Activated CD4-positive, alpha-beta T cell treated with anti-CD3 and anti-CD28 coated beads for 4 hours (primary cell): Measurements from ENCODE around the gene GTF3C6.
"Not testable (repeated sequence)": the region's sequence is repeated elsewhere in the genome, so short reads cannot be mapped to it uniquely, and the experiment has no call there.

Experiments
- DNase-seq, 2 donors: peaks; one replicate each; pipeline ENCODE4 v3.0.0-alpha.2; 2020

The GTF3C6 gene

DNA sequence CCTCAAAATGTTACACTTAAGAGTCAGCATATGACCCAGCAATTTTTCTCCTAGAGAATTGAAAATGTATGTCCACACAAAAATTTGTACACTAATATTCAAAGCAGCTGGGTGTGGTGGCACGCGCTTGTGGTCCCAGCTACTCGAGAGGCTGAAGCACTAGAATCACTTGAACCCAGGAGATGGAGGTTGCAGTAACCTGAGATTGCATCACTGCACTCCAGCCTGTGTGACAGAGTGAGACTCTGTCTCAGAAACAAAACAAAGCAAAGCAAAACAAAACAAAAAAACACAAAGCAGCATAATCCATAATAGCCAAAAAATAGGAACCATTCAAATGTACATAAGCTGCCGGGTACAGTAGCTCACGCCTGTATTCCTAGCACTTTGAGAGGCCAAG lies 21.7 kb downstream of the GTF3C6 start:
- DNase-seq, result no peak

DNA sequence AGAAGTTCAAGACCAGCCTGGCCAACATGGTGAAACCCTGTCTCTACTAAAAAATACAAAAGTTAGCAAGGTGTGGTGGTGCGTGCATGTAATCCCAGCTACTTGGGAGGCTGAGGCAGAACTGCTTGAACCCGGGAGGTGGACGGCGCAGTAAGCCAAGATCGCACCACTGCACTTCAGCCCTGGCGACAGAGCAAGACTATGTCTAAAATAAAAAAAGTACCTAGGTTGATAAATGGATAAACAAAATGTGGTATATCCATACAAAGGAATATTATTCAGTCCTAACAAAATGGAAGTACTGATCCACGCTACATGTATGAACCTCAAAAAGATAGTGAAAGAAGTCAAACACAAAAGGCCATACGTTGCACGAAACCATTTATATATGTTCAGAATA lies 22.1 kb downstream of the GTF3C6 start:
- DNase-seq, result no peak

DNA sequence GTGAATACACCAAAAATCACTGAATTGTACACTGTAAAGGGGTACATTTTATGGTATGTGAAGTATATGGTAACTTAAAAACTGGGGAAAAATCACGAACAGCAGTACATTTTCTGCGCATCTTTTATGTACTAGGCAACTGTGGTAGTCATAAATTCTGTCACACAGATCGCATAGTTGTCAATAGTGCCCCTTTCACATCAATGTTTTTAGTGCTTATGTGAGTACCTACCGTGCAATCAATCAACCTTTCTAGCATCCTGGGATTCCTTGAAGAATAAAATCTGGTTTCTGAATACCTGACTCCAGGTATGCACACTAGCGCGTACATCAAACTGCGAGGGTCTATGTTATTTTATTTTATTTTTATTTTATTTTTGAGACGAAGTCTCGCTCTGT lies 22.7 kb downstream of the GTF3C6 start:
- DNase-seq, result no peak

DNA sequence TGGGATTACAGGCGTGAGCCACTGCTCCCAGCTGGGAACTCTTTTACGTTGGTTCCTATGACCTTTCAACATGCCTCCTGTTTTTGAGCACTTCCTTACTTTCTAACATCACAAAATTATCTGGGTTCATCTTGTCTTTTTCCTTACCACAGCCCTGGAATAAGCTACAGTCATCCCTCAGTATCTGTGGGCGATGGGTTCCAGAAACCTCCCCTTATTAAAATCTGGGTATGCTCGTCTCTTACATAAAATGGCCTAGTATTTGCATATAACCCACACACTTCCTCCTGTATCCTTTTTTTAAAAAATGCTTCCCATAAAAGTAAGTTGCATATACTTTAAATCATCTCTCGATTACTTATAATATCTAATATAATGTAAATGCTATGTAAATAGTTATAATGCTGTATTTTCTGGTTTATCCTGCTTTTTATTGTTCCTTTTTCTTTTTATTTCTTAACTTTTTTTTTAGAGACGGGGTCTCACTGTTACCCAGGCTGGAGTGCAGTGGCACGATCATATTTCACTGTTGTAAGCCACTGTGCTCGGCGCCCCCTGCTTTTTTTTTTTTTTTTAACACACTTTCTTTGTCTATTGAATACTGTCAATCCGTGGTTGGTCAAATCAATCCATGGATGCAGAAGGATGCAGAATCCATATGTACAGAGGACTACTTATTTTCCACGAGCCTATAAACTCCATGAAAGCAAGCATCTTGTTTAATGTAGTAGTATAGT lies 32.5 kb downstream of the GTF3C6 start:
- DNase-seq, result no peak

DNA sequence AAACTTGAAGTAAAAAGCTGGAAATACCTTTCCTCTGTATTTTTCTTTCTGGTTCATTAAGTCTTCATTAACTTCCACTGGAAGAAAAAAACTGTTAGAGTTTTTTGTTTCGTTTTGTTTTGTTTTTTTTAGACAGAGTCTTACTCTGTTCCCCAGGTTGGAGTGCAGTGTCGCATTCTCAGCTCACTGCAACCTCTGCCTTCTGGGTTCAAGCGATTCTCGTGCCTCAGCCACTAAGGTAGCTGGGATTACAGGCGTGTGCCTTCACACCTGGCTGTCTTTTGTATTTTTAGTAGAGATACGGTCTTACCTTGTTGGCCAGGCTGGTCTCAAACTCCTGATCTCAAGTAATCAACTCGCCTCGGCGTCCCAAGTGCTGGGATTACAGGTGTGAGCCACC lies 38.2 kb downstream of the GTF3C6 start:
- DNase-seq, result no peak

DNA sequence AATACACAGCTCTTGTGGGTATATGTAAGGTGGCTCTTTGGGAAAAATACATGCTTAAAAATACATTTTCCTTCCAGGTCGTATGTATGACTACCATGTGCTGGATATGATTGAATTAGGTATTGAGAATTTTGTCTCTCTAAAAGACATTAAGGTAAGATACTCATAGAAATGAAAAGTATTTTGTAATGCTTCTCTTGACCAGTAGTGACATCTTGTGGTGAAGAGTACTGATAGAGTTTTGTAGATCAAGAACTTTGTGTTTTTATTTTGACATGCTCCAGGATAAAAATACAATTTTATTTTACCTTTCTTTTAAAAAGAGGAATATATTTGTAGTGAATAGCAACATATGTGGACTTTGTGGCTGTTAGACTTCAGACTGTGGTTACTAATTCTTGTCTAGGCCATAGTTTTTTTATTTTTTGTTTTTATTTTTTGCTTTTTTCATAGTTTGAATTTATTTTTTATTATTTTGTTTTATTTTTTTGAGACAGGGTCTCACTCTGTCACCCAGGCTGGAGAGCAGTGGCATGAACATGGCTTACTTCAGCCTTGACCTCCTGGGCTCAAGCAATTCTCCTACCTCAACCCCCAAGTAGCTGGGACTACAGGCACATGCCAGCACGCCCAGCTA lies 41.2 kb downstream of the GTF3C6 start:
- no peak for DNase-seq

DNA sequence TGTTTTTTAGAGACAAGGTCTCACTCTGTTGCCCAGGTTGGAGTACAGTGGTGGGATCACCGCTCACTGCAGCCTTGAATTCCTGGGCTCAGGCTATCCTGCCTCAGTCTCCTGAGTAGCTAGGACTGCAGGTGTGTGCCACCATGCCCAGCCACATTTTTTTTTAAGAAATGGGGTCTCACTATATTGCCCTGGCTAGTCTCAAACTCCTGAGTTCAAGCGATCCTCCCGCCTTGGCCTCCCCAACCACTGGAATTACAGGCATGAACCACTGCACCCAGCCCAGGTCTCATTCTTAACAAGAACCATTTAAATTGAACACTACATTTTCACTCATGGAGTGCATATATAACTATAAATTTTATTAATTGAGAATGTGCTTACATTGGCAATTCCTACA lies 43.8 kb downstream of the GTF3C6 start:
- no peak for DNase-seq

DNA sequence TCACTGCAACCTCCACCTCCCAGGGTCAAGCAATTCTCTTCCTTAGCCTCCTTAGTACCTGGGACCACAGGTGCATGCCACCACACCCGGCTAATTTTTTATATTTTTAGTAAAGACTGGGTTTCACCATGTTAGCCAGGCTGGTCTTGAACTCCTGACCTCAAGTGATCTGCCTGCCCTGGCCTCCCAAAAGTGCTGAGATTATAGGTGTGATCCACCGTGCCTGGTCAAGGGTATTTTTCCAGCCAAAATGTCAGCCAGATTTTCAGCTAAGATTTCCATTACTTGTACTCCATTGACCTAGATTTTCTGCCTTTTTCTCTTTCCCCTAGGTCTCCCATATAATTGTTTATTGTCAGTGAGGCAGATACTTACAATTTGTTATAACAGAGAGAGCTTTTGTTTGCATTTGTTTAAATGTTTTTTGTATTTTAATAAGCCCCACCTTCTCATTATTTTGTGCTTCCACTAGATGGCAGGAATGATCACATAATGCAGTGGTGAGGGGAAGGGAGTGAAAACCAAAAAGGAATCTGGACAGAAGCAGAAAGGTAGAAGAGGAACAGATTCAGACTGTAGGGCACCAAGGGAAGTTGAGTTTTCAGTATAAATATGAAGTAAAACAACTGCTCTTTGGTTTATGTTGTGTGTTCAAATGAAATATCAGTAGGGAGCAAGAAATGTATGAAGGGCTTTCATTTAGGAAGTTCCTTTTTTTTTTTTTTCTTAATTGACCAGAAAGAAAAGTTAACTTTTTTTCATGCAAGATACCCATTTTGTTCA lies 53.0 kb downstream of the GTF3C6 start:
- DNase-seq, result no peak

DNA sequence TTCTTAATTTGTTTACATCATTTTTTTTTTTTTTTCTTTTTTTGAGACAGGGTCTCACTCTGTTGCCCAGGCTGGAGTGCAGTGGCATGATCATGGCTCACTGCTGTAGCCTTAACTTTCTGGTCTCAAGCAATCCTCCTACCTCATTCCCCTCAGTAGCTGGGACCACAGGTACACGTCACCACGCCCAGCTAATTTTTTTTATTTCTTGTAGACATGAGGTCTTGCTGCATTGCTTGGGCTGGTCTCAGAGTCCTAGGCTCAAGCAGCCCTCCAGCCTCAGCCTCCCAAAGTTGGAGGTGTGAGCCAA lies 53.6 kb downstream of the GTF3C6 start:
- no peak for DNase-seq

DNA sequence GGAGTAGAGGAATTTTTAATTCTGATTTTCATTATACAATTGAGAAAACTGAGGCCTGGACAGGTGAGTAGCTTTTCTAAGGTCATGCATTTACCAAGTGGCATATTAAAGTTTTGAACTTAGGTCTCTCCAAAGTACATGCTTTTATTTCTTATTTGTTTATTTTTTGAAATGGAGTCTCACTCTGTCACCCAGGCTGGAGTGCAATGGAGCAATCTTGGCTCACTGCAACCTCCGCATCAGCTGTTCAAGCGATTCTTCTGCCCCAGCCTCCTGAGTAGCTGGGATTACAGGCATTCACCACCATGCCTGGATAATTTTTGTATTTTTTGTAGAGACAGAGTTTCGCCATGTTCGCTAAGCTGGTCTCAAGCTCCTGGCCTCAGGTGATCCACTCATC lies 54.0 kb downstream of the GTF3C6 start:
- not testable (repeated sequence) for DNase-seq

DNA sequence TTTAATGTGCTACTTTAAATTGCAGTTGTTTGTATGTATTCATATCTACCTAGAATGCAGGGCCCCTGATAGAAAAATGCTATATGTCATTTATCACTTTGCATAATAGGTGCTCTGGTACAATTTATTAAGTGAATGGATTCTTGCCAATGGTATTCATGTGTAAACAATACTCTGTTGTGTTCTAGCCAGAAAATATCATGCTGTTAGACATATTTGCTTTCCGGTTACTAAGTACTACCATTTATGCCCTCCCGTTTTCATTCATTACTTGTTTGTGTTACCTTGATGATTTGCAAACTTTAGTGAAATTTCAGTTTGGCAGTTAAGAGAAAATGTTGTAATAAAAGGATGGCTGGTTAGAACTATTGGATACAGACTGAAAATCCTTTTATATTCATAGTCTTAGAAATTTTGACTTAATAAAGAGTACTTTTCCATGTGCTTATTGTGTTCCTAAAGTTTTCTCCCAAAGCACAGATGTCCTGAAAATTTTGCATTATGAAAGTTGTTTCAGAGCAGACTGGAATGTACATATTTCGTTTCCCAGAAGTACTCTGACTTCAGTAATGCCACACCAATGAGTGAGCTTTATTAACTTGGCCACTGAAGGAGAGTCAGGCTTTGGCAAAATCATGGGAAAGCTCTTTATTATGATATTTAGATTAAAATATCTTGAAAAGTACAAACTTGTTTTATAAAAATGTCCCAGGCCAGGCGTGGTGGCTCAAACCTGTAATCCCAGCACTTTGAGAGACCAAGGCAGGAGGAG lies 54.8 kb downstream of the GTF3C6 start:
- DNase-seq, result no peak

DNA sequence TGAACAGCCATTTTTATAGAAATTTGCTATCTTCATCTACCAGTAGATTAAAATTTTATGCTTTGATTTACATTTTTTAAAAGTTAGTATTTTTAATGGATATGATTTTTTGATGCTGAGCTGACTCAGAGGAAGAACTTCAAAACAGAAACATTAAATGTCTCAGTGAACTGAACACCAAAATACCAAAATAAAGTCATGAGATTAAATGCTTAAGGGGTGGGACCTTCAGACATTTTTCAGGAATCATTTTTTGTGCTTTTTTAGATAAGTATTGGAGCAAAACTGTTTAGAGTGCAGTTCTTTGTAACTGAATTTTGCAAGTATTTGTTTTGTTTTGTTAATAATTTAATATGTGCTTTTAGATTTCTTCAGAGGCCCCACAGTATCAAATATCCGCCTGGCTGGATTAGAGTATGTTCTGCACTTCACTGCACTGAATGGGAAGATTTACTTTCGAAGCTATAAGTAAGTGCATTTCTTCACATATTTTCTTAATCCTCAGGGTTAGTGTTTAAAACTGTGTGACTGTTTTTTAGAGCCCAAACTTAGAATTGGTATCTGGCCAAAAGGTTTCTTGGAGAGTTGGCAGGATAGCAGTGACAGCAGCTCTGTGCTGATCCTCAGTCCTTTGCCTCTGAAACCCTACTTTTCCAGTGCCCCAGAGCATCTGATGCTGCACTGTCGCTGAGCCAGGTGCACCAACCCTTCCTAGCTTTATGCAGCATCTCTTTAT lies 57.1 kb downstream of the GTF3C6 start:
- no peak for DNase-seq

DNA sequence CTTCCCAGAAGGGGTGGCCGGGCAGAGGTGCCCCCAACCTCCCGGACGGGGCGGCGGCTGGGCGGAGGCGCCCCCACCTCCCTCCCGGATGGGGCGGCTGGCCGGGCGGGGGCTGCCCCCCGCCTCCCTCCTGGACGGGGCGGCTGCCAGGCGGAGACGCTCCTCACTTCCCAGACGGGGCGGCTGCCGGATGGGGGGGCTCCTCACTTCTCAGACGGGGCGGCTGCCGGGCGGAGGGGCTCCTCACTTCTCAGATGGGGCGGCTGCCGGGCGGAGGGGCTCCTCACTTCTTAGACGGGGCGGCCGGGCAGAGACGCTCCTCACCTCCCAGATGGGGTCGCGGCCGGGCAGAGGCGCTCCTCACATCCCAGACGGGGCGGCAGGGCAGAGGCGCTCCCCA lies 58.7 kb downstream of the GTF3C6 start:
- DNase-seq, result not testable (repeated sequence)
